HepG2 (cell line): ENCODE measurements around the gene SYNJ2. TPM values are rescaled to one million over a fixed set of nuclear protein-coding genes. Genes with fewer than 3 reads are reported as not detected.
A peak's percentile ranks its signal among the peaks of the same experiment; 100 is the strongest.
"Not testable (repeated sequence)": the region's sequence is repeated elsewhere in the genome, so short reads cannot be mapped to it uniquely, and the experiment has no call there.

Experiments
- ATAC-seq: fragments of 200-7000 bp; cut with Tn5 transposase; 3 replicates; pipeline ENCODE4 v1.9.1; 2020; ENCODE audit warnings: mild to moderate bottlenecking, moderate library complexity
- BruUV-seq: library from RNA; stranded (reverse); fragments of 400-500 nt; replicated peaks from 2 replicates; lab custom pipeline; 2021; lab: Mats Ljungman, UMichigan
- CTCF ChIA-PET: fragments of 300-600 bp; formaldehyde crosslinking; extraction: SDS; loops from one replicate; lab custom pipeline; 2021; ENCODE audit warnings: low total read pairs, inconsistent platforms, low intra/inter-chr PET ratio; lab: Yijun Ruan, JAX
- POLR2A ChIA-PET: fragments of 350-600 bp; sonication (Branson Sonifier 250); formaldehyde crosslinking; loops from one replicate; lab custom pipeline; 2020; ENCODE audit warnings: antibody characterized with exemption, inconsistent platforms; lab: Yijun Ruan, JAX
- DNase-seq: peaks from one replicate; pipeline ENCODE4 v3.0.0-alpha.2; 2015; ENCODE audit warnings: low spot score
- FAIRE-seq: peaks from 3 replicates; lab custom pipeline; 2011; peaks lifted over from hg19 to GRCh38; lab: Jason Lieb, UNC
- H2AFZ ChIP-seq: one replicate; pipeline ENCODE4 v1.6.1; 2011; ENCODE audit warnings: low read length, inconsistent platforms
- H3K27ac ChIP-seq: fragments of 300-600 bp; 3 replicates; pipeline ENCODE4 v1.8.0; 2011; ENCODE audit warnings: mixed run types, mild to moderate bottlenecking, mixed read lengths, low read length, inconsistent platforms; ENCODE audit not compliant: insufficient read depth; ENCODE audit errors: extremely low read length
- H3K27me3 ChIP-seq, 2 experiments: fragments of 200-600 bp in 1 of 2; 2 replicates in 1 of 2; 3 replicates in 1 of 2; pipeline versions ENCODE4 v1.6.0 to v1.8.0; 2011; ENCODE audit warnings: low read length in 2 of 2, mild to moderate bottlenecking in 2 of 2, moderate library complexity in 2 of 2, inconsistent platforms in 1 of 2; ENCODE audit not compliant: insufficient read depth in 2 of 2, control insufficient read depth in 1 of 2
- H3K36me3 ChIP-seq, 2 experiments: fragments of 200-600 bp in 1 of 2; replicated peaks in 1 of 2; 2 replicates in 1 of 2; 3 replicates in 1 of 2; pipeline versions ENCODE4 v1.5.1 to v1.8.0; 2011; ENCODE audit warnings: low read length in 2 of 2, inconsistent platforms in 1 of 2; ENCODE audit not compliant: insufficient read depth in 2 of 2, control insufficient read depth in 1 of 2
- H3K4me1 ChIP-seq: 2 replicates; pipeline ENCODE4 v1.5.1; 2012; ENCODE audit warnings: low read length, inconsistent platforms; ENCODE audit not compliant: insufficient read depth
- H3K4me2 ChIP-seq: 2 replicates; pipeline ENCODE4 v1.6.0; 2011; ENCODE audit warnings: low read depth, low read length, inconsistent platforms
- H3K4me3 ChIP-seq, 3 experiments: fragments of 200-600 bp in 1 of 3; sonication (generic), shearing (Covaris generic) in 1 of 3; replicated peaks in 1 of 3; 2 replicates each; pipeline ENCODE4 v1.5.1; 2011 to 2016; ENCODE audit warnings: low read length in 3 of 3, inconsistent platforms in 2 of 3, low read depth in 2 of 3, mild to moderate bottlenecking in 2 of 3, control low read depth in 1 of 3, mixed read lengths in 1 of 3; ENCODE audit not compliant: insufficient read depth in 1 of 3
- H3K79me2 ChIP-seq: one replicate; pipeline ENCODE4 v1.6.1; 2011; ENCODE audit warnings: low read length, inconsistent platforms; ENCODE audit not compliant: insufficient read depth
- H3K9ac ChIP-seq: 2 replicates; pipeline ENCODE4 v1.6.0; 2011; ENCODE audit warnings: mild to moderate bottlenecking, low read depth, low read length, inconsistent platforms; ENCODE audit not compliant: insufficient read depth
- H3K9me3 ChIP-seq: 2 replicates; pipeline ENCODE4 v1.5.1; 2012; ENCODE audit warnings: mild to moderate bottlenecking, low read length
- H4K20me1 ChIP-seq: 2 replicates; pipeline ENCODE4 v1.6.0; 2011; ENCODE audit warnings: inconsistent platforms, mild to moderate bottlenecking, low read length, moderate library complexity; ENCODE audit not compliant: insufficient read depth
- ATF7 ChIP-seq, 2 experiments: fragments of 450-650 bp in 1 of 2; sonication (generic) in 1 of 2; formaldehyde crosslinking in 1 of 2; IDR thresholded peaks; 2 replicates each; pipeline versions ENCODE4 v1.4.0 to v1.6.1; 2016 to 2020; ENCODE audit warnings: antibody characterized with exemption in 1 of 2, mild to moderate bottlenecking in 1 of 2, missing genetic modification reagents in 1 of 2
- CAMTA2 ChIP-seq: sonication (generic); formaldehyde crosslinking; IDR thresholded peaks from 2 replicates; pipeline ENCODE4 v1.4.0; 2020; ENCODE audit warnings: mild to moderate bottlenecking, missing genetic modification reagents, borderline replicate concordance
- HOXA3 ChIP-seq: sonication (generic); formaldehyde crosslinking; IDR thresholded peaks from 2 replicates; pipeline ENCODE4 v1.5.0; 2020; ENCODE audit warnings: missing genetic modification reagents
- KMT2A ChIP-seq: sonication (generic); formaldehyde crosslinking; IDR thresholded peaks from 2 replicates; pipeline ENCODE4 v1.4.0; 2020; ENCODE audit warnings: missing genetic modification reagents
- PAF1 ChIP-seq: IDR thresholded peaks from 2 replicates; pipeline ENCODE4 v1.6.1; 2016; ENCODE audit warnings: missing genetic modification reagents, missing compliant biosample characterization
- POLR2A ChIP-seq, 2 experiments: IDR thresholded peaks; 2 replicates each; pipeline ENCODE4 v1.6.1; 2011; ENCODE audit warnings: low read depth in 2 of 2, low read length in 2 of 2, mild to moderate bottlenecking in 1 of 2, moderate library complexity in 1 of 2; ENCODE audit not compliant: insufficient read depth in 1 of 2
- RAD21 ChIP-seq: fragments of 450-650 bp; formaldehyde crosslinking; IDR thresholded peaks from 2 replicates; pipeline ENCODE4 v1.5.0; 2020; ENCODE audit warnings: mild to moderate bottlenecking
- STAG1 ChIP-seq: sonication (generic); formaldehyde crosslinking; IDR thresholded peaks from 2 replicates; pipeline ENCODE4 v1.4.0; 2020; ENCODE audit warnings: missing genetic modification reagents
- ZNF251 ChIP-seq: sonication (generic); formaldehyde crosslinking; IDR thresholded peaks from 2 replicates; pipeline ENCODE4 v1.9.0; 2021; ENCODE audit warnings: mild to moderate bottlenecking, missing genetic modification reagents
- ZNF292 ChIP-seq: sonication (generic); formaldehyde crosslinking; IDR thresholded peaks from 2 replicates; pipeline ENCODE4 v1.8.1; 2022; ENCODE audit warnings: mild to moderate bottlenecking, low read depth, missing genetic modification reagents, borderline replicate concordance
- ZNF44 ChIP-seq: sonication (generic); formaldehyde crosslinking; IDR thresholded peaks from 2 replicates; pipeline ENCODE4 v1.5.1; 2020; ENCODE audit warnings: mild to moderate bottlenecking, missing genetic modification reagents
- ZNF530 ChIP-seq: sonication (generic); formaldehyde crosslinking; IDR thresholded peaks from 2 replicates; pipeline ENCODE4 v1.5.0; 2020; ENCODE audit warnings: low read depth, mild to moderate bottlenecking, missing genetic modification reagents
- ZNF678 ChIP-seq: sonication (generic); formaldehyde crosslinking; IDR thresholded peaks from 2 replicates; pipeline ENCODE4 v1.4.0; 2020; ENCODE audit warnings: mild to moderate bottlenecking, missing genetic modification reagents
- WGBS: methylation state at CpG from one replicate; pipeline ENCODE4 v1.1.6; 2017; ENCODE audit warnings: low lambda C conversion rate; 5-methylcytosine and 5-hydroxymethylcytosine counted together
- in situ Hi-C: cut with HindIII; loops from 2 replicates; pipeline ENCODE4 v1.10.0; 2017; ENCODE audit warnings: low pct_unique_long_range_greater_than_20kb; ENCODE audit not compliant: extremely low pct_ligation_motif_present
- intact Hi-C: fragments of 100-400 bp; cut with micrococcal nuclease; formaldehyde crosslinking; loops from one replicate; pipeline ENCODE4 v1.10.0; 2022; ENCODE audit not compliant: unreplicated experiment
- polyA plus RNA-seq, 8 experiments: library from polyadenylated mRNA; depleted of rRNA in 3 of 8; stranded (reverse) in 7 of 8; unstranded in 1 of 8; fragments of >200 nt; fragmentation: Illumina TruSeq in 4 of 8; extraction: Trizol in 4 of 8; gene quantifications; 2 replicates each; pipeline versions ENCODE4 v1.2.1 to v1.2.3, GENCODE V29; 2011 to 2016; ENCODE audit warnings: low read depth in 4 of 8, missing spikeins in 1 of 8, mixed read lengths in 1 of 8; ENCODE audit not compliant: insufficient read depth in 1 of 8
- total RNA-seq, 5 experiments: library from RNA; depleted of rRNA; stranded (reverse); fragments of >200 nt; fragmentation: Illumina TruSeq; extraction: Trizol; gene quantifications; 2 replicates each; pipeline ENCODE4 v1.2.3, GENCODE V29; 2016; ENCODE audit warnings: low read depth in 1 of 5
- TF ChIP-seq, protein P1 (sequence below): IDR thresholded peaks from 2 replicates; pipeline ENCODE4 v1.4.0; 2020; ENCODE audit warnings: mild to moderate bottlenecking, missing genetic modification reagents
- TF ChIP-seq, protein P2 (sequence below): sonication (generic); formaldehyde crosslinking; IDR thresholded peaks from 2 replicates; pipeline ENCODE4 v1.5.0; 2020; ENCODE audit warnings: mild to moderate bottlenecking, missing genetic modification reagents

Gene SYNJ2
- total and polyA plus RNA-seq, 2 of the 13 experiments (the other 11 are each of a cell fraction or from before 2014, with no cell fraction given): 39.1 to 57.6 TPM

DNA sequence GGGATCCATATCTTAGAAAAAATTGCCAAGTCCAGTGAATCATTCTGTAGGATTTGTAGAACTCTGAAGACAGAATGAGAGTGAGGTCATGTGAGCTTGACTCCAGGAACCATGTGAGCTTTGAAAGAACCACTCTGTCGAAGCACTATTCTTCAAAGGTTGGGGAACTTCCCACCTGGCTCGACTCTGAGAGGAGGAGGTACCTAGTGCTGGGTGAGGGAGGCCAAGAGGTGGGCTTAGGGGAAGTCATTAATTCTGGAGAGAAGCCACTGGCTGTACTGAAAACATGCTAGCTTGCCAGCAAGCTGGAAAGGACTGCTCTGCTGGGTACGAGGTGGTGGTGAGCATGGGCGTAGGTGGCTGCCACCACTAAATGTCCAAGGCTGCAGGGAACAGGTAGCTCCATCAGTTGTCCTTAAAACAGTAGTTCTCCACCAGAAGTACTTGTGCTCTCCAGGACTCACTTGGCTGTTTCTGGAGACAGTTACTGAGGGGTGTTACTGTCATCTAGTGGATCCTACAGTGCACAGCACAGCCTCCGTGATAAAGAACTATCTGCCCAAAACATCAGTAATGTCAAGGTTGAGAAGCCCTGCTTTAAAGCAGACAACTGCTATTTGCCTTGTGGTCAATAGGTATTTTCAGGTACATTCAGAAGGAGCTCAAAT lies 34.7 kb upstream of the SYNJ2 start (continued):
- TF ChIP-seq, protein P1, sequence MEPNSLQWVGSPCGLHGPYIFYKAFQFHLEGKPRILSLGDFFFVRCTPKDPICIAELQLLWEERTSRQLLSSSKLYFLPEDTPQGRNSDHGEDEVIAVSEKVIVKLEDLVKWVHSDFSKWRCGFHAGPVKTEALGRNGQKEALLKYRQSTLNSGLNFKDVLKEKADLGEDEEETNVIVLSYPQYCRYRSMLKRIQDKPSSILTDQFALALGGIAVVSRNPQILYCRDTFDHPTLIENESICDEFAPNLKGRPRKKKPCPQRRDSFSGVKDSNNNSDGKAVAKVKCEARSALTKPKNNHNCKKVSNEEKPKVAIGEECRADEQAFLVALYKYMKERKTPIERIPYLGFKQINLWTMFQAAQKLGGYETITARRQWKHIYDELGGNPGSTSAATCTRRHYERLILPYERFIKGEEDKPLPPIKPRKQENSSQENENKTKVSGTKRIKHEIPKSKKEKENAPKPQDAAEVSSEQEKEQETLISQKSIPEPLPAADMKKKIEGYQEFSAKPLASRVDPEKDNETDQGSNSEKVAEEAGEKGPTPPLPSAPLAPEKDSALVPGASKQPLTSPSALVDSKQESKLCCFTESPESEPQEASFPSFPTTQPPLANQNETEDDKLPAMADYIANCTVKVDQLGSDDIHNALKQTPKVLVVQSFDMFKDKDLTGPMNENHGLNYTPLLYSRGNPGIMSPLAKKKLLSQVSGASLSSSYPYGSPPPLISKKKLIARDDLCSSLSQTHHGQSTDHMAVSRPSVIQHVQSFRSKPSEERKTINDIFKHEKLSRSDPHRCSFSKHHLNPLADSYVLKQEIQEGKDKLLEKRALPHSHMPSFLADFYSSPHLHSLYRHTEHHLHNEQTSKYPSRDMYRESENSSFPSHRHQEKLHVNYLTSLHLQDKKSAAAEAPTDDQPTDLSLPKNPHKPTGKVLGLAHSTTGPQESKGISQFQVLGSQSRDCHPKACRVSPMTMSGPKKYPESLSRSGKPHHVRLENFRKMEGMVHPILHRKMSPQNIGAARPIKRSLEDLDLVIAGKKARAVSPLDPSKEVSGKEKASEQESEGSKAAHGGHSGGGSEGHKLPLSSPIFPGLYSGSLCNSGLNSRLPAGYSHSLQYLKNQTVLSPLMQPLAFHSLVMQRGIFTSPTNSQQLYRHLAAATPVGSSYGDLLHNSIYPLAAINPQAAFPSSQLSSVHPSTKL (CRISPR knock-in tag): no peak
- TF ChIP-seq STAG1 (CRISPR knock-in tag) (peak; percentile 85), PAF1 (CRISPR knock-in tag) (no peak), POLR2A (IDR thresholded peaks at IDR 0.05; ENCODE audit: insufficient read depth in 1 of 2, low read depth in 2 of 2, low read length in 2 of 2) (peak in 1 of 2 experiments; percentile 6; a peak in 1 of 4 replicates), ZNF530 (CRISPR knock-in tag) (no peak), HOXA3 (CRISPR knock-in tag) (no peak), ZNF44 (0 out of 2 replicates have a peak, but pooled peaks have one; percentile 46), KMT2A (CRISPR knock-in tag) (no peak), CAMTA2 (CRISPR knock-in tag) (no peak), ZNF292 (CRISPR knock-in tag) (0 out of 2 replicates have a peak, but pooled peaks have one; percentile 17), RAD21 (CRISPR knock-in tag) (peak; percentile 80), ZNF678 (CRISPR knock-in tag) (no peak), ZNF251 (no peak), ATF7 (IDR thresholded peaks at IDR 0.05) (no peak), ATF7 (CRISPR knock-in tag; IDR thresholded peaks at IDR 0.05) (no peak)
- TF ChIP-seq, protein P2, sequence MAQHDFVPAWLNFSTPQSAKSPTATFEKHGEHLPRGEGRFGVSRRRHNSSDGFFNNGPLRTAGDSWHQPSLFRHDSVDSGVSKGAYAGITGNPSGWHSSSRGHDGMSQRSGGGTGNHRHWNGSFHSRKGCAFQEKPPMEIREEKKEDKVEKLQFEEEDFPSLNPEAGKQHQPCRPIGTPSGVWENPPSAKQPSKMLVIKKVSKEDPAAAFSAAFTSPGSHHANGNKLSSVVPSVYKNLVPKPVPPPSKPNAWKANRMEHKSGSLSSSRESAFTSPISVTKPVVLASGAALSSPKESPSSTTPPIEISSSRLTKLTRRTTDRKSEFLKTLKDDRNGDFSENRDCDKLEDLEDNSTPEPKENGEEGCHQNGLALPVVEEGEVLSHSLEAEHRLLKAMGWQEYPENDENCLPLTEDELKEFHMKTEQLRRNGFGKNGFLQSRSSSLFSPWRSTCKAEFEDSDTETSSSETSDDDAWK: no peak

DNA sequence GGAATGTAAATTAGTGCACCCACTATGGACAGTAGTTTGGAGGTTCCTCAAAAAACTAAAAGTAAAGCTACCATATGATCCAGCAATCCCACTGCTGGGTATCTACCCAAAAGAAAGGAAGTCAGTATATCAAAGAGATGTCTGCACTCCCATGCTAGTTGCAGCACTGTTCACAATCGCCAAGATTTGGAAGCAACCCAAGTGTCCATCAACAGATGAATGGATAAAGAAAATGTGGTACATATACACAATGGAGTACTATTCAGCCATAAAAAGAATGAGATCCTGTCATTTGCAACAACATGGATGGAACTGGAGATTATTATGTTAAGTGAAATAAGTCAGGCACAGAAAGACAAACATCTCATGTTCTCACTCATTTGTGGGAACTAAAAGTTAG lies 30.8 kb upstream of the SYNJ2 start:
- peaks cover 44% of the 10 kb centered on the region for H3K4me1 ChIP-seq
- in situ Hi-C loops, H4K20me1 ChIP-seq, H3K4me3 ChIP-seq, H3K36me3 ChIP-seq, H3K9ac ChIP-seq, H3K27ac ChIP-seq, H3K4me2 ChIP-seq, FAIRE-seq, CTCF ChIA-PET, H3K27me3 ChIP-seq, H3K79me2 ChIP-seq, ATAC-seq, H3K9me3 ChIP-seq, H2AFZ ChIP-seq, DNase-seq, BruUV-seq, POLR2A ChIA-PET: not testable (repeated sequence)
- WGBS: 57% methylated on average over 1 of the region's 1 CpG
- intact Hi-C loops: loop anchor here (5.0 to 10.0 kb wide), 2 partner anchors 124 to 194 kb away; no protein-coding TSS in a partner anchor
